ENCODE measurements around the gene CBLC. TPM values are rescaled to one million over a fixed set of nuclear protein-coding genes. Genes with fewer than 3 reads are reported as not detected.

The CBLC gene
- polyA plus RNA-seq, 1 donor, result not detected

DNA sequence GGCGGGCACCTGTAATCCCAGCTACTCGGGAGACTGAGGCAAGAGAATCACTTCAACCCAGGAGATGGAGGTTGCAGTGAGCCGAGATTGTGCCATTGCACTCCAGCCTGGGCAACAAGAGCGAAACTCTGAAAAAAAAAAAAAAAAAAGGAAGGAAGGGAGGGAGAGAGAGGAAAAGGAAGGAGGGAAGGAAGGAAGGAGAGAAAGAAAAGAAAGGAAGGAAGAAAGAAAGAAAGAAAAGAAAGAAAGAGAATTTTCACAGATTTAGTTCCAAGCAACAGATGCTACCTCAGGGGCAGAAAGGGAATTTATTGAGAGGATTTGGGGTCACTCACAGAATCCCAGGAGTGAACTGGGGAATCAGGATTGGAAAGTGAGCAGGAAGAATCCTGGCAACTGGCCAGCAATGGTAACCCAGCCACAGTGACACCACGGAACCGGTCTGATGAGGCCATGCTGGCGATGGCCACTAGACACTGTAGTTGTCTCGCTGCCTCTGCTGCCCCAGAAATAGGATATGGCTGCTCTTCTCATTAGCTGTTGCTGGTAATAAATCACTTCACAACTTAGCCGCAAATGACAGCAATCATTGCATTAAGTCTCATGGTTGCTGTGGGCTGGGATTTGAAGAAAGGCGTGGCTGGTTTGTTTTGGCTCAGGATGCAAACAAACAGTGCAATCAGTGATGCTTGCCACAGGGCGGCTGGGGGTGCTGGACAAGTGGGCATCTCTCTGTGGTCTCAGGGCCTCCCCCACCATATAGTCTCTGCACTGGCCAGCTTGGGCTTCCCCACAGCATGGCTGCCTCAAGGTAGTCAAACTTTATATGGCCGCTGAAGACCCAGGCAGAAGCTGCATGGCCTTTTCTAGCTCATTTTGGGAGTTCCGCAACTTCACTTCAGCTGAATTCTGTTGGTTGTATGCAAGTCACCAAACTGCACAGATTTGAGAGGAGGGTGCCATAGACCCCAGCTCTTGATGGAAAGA is 26.0 kb downstream of the CBLC start:
- DNase-seq, result no peak

DNA sequence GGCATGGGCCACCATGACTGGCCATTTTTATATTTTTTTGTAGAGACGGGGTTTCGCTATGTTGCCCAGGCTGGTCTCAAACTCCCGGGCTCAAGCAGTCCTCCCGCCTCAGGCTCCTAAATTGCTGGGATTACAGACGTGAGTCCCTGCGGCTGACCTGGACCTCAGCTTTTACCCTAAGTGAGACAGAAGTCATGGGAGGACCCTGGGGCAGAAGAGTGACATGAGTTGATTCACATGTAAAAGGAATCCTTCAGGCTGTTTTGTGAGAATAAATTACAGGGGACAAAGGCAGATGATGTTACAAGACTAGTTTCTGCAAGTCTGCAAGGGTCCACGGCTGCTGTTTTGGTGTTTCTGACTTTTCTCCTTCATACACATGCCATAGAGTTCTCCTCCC is 28.6 kb downstream of the CBLC start:
- no peak for DNase-seq

DNA sequence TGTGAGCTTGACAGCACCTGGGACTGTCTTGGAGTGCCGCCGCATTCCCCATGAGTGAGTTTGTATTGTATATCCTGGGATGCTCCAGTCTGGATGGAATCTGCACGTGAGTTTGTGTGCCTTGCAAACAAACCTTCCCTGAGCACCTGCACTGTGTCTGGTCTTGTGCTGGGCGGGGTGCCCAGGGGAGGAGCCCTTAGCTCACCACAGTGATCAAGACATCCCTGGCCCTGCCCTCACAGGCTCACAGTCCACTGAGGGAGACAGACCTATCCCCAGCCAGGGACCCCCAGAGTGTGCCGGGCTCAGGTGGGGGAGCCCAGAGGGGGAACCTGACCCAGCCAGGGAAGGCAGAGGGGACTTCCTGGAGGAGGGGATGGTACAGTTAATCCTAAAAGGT is 29.5 kb downstream of the CBLC start:
- no peak for DNase-seq

DNA sequence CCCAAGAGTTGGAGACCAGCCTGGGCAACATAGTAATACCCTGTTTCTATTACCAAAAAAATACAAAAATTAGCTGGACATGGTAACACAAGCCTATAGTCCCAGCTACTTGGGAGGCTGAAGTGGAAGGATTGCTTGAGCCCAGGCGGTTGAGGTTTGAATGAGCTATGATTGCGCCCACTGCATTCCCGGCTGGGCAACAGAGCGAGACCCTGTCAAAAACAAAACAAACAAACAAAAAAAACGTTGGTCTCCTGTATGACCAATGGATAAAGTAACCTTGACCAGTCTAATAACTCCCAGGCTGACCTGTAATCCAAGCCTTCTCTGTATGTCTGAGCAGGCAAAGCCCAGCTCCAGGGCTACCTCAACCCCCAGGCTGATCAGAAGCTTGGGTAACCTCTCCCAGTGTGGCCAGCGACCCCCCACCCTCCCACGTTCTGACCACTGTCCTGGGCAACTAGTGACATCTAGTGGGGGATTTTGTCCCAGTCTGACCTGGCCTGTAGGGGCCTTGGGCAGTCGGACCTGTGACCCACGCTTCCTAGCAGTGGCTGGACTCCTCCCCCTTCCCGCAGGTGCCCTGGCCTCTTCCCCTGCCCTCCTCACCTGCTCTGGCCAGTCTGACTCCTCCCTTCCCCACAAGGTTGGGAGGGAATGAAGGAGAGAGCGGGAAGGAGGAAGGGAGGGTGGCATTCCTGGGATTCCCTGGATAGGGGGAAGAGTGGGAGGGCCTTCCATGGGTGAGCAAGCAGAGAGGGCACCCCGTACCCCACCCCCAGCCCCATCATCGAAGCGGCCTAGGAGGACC is 30.2 kb downstream of the CBLC start:
- DNase-seq, result no peak

DNA sequence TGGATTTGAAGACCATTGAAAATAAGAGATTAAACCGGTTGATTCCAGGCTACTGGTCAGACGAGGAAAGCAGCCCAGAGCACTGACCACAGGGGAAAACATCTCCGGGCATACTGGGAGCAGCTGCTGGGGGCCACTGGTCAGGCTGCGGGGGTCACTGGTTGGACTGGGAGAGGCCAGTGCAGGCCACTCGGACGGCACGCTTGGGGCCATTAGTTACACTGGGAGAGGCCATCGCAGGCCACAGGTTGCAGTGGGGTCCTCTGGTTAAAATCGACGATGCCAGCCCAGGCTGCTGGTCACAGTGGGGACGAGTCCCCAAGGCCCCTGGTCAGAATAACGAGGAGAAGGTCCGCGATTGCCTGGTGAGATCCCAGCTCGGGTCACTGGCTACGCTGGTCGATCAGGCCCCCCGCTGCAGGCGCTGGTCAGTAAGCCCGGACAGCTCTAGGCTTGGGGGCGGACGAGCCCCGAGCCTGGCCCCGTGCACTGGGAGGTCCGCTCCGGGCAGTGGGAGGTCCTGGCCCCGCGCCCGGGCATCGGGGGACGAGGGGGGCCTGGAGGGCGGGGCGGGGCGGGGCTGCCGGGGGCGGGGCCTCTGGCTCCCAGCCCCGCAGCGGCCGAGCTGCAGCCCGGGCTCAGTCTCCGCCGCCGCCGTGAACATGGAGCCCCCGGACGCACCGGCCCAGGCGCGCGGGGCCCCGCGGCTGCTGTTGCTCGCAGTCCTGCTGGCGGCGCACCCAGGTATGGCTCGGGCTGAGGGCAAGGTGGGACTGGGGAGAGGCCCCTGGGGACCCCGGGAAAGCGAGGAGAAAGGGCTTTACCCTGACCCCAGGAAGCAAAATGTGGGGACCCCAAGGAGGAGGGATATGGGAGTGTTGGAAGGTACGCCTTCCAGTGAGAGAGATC is 31.0 kb downstream of the CBLC start, which contains the start of gene BCAM:
Gene BCAM (plus strand): TSS at position 641 of the 909 bp plus-strand sequence. CDS start 22 bp downstream, at position 663.
- peak; percentile 85 for DNase-seq

DNA sequence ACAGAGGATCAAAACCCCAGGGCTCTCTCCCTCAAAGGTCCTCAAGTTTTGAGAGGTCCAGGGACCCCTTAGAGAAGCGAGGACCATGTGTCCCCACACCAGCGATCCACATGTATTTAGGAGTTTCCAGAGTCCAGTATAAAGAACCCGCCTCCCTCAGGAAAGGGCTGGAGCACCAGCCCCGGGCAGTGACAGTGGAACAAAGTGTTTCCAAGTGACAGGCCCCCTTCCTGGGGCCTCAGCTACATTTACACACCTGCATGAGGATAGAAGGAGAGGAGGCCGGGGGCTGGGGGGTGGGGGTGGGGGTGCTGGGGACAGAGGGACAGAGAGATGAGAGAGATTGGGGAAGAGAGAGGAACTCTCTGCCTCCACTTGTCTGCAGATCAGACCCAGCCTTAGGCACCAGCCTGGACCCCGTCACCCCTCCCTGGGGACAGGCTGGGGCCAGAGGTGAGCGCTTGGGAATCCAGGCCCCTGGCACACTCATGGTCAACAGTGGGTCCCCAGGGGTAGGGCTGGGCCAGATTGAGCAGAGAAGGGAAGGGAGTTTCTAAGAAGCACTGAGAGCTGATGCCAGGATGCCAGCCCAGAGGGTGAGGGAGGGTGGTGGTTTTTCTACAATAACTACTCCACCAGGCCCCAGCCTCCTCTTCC is 32.0 kb downstream of the CBLC start:
- DNase-seq, result no peak

DNA sequence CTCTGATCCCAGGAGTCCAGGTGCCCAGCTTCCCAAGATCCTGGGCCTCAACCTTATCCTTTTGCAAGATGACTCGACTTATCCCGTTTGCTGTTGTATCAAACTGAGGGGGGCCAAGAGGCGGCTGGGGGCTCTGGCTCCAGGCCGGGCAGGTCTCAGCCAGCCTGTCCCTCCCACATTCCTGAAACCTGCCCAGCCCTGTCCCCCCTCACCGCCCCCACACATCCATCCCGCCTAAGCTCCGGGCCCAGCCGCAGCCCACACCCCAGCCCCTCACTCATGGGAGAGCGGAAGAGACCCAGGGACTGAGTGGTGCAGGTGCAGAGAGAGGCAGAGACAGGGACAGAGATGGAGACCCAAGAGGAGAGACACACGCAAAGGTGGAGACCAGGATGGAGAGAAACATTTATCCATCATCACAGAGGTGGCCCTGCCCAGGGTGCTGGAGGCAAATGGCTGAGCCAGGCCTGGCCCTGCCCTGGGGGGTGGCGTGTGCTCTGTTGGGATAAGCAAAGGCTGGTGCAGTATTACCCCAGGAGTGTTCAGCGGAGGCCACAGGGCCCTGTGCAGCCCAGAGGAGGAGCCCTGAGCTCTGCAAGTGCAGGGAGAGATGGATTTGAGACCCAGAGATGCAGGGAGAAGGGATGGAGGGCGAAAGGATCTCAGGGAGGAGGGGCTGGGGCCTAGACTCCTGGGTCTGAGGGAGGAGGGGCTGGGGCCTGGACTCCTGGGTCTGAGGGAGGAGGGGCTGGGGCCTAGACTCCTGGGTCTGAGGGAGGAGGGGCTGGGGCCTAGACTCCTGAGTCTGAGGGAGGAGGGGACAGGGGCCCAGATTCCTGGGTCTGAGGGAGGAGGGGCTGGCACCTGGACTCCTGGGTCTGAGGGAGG is 32.8 kb downstream of the CBLC start:
- no peak for DNase-seq

DNA sequence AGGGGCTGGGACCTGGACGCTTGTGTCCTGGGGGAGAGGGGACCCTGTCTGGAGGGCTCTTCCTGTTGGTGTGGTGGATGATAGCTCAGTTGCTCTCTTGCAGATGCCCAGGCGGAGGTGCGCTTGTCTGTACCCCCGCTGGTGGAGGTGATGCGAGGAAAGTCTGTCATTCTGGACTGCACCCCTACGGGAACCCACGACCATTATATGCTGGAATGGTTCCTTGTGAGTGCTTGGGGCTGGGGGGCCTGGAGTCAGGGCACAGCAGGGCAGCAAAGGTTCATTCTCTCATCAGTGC is 33.4 kb downstream of the CBLC start:
- no peak for DNase-seq

DNA sequence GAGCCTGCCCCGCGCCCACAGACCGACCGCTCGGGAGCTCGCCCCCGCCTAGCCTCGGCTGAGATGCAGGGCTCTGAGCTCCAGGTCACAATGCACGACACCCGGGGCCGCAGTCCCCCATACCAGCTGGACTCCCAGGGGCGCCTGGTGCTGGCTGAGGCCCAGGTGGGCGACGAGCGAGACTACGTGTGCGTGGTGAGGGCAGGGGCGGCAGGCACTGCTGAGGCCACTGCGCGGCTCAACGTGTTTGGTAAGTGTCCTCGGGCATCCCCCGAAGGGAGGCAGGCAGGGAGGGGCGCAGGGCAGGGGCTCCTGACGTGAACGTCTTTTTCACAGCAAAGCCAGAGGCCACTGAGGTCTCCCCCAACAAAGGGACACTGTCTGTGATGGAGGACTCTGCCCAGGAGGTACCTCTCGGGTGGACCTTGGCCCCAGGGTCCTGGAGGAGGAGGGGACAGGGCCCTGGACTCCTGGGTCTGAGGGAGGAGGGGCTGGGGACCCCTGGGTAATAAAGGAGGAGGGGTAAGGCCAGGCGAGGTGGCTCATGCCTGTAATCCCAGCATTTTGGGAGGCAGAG is 34.5 kb downstream of the CBLC start:
- DNase-seq, result no peak

DNA sequence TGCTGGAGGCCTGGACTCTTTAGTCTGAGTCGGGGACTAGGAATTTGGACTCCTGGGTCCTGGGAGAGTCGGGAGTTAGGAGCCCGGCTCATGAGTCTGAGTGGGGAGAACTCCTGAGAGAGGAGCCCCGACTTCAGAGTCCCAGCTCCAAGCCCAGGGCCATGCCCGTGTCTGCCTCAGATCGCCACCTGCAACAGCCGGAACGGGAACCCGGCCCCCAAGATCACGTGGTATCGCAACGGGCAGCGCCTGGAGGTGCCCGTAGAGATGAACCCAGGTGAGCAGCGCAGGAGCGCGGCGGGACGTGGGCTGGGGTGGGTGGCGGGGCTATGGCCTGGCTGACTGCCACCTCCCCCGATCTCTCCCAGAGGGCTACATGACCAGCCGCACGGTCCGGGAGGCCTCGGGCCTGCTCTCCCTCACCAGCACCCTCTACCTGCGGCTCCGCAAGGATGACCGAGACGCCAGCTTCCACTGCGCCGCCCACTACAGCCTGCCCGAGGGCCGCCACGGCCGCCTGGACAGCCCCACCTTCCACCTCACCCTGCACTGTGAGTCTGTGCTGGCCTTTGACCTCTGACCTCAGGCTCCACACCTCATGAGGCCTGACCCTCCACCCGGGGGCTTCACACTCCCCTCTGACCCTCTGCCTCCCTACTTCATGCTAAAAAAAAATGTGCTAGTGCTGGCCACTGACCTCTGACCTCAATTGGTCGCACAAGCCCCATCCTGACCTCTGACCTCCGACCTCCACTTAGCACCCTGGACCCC is 35.6 kb downstream of the CBLC start:
- DNase-seq, result no peak

DNA sequence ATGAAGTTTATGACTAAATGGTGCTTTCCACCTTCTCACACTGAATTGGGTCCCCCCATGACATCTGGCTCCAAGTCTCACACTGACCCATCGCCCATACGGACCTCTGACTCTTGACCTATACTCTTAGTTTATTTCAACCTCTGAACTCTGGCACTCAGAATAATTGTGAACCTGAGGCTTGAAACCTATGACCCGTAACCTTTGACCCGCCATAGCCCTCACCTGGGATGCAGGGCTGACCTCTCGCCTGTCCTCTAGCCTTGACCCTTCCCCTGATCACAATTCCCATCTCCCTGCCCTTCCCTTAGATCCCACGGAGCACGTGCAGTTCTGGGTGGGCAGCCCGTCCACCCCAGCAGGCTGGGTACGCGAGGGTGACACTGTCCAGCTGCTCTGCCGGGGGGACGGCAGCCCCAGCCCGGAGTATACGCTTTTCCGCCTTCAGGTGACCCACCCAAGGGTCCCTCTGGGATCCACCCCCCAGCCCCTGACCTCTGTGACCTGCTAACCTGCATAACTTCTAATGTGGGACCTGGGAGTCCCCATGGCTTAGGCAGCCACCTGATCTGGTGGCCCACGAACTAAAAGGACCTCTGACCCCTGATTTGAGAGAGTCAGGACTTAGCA is 36.3 kb downstream of the CBLC start:
- no peak for DNase-seq

DNA sequence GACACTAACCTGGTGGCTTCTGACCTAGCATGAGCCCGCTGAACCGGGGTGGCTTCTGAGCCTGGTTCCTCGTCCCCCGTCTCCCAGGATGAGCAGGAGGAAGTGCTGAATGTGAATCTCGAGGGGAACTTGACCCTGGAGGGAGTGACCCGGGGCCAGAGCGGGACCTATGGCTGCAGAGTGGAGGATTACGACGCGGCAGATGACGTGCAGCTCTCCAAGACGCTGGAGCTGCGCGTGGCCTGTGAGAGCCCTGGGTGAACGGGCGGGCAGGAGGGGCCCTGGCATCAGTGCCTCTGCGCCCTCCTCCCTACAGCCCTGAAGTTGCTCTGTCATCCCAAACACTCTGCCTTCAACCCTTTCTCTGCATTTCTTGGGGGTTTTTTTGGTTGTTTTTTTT is 36.8 kb downstream of the CBLC start:
- no peak for DNase-seq

DNA sequence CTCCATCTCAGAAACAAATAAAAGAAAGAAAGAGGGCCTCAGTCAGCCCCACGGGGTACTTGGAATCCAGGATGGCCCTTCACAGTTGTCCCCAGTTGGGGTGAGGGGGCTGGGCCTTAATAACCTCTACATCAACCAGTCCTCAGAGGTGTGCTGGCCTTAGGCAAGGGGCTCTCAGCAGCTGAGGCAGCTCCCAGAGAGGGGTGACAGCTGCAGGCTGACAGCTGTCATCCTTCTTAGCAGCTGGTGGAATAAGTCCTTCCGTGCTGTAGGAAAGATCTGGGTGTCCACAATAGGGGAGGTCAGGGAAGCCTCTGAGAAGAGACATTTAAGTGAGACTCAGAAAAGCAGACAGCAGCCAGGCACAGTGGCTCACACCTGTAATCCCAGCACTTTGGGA is 38.6 kb downstream of the CBLC start:
- DNase-seq, result no peak

DNA sequence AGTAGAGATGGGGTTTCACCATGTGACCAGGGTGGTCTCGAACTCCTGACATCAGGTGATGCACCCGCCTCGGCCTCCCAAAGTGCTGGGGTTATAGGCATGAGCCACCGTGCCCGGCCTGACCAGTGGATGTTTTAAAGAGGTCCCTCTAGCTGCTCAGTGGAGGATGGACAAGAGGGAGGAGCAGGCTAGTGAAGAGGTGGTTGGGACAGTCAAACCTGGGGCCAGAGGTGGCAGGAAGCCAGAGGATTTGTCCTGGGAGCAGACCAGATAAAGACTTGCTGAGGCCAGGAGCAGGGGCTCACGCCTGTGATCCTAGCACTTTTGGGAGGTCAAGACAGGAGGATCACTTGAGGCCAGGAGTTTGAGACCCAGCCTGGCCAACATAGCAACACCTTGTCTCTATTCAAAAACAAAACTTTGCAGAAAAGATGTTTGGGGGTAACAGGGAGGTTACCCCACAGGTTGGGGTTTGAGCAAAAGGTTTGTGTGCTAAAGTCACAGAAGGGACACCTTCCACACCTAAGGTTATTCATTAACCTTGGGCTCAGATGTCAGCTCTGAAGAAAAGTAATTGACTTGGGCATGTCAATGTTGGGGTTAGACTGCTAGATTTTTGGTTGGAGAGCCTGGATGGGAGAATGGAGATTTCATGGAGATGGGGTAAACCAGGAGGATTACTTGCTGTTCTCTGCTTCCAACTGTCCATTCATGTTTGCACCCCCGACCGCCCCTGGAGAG is 40.2 kb downstream of the CBLC start:
- DNase-seq, result no peak

DNA sequence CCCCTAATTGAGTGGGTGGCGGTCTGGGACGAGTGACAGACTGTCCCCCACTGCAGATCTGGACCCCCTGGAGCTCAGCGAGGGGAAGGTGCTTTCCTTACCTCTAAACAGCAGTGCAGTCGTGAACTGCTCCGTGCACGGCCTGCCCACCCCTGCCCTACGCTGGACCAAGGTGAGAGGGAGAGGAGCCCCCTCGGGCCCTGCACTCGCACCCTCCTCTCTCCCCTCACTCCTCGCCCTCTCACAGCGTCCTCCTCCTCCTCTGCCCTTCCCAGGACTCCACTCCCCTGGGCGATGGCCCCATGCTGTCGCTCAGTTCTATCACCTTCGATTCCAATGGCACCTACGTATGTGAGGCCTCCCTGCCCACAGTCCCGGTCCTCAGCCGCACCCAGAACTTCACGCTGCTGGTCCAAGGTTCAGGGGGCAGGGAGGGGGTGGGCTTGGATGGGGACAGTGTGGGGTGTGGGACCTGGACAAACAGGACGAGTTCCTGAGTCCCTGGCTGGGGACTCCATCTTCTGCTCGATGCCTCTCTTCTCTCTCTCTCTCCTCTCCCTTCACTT is 40.9 kb downstream of the CBLC start:
- no peak for DNase-seq

DNA sequence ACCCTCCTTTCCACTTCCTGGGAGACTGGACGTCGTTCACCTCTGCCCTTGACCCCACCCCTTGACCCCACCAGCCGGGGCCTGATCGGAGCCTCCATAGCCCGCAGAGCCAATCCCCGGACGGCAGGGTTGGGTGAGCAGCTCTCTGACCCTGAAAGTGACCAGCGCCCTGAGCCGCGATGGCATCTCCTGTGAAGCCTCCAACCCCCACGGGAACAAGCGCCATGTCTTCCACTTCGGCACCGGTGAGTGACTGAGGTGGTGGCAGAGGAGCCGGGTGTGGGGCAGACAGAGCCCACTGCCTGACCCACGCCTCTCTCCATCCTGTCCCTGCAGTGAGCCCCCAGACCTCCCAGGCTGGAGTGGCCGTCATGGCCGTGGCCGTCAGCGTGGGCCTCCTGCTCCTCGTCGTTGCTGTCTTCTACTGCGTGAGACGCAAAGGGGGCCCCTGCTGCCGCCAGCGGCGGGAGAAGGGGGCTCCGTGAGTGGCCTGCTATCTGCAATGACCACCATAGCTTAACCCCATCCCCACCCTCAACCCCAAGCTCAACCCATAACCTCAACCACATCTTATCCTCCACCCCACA is 41.6 kb downstream of the CBLC start:
- no peak for DNase-seq
